ENCODE results near the gene ADARB2.

The ADARB2 gene

GRCh38 chr10:1390200-1390599, 347.1 kb downstream of the ADARB2 start:
- H3K4me1 ChIP-seq (ENCODE audit: insufficient read depth, low read length) = no peaks in the 10 kb centered on the region

DNA sequence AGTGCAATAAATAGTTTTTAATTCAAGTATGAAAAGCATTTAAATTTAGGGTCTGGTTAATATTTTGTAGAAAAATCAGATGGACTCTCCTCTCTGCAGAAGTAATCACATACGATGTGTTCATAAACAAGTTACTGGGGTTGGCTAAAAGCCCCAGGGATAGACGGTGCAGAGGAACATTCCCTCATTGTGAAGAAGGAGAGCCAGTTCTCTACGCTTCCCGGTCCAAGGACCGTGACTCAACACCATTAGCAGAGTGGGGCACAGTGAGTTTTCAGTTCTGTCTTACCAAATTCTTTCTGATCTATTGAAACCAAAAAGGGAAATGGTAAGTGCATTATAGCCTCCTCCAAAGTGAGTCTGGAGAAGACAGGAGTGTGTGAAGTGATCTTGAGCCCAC, 353.3 kb downstream of the ADARB2 start:
- Histone ChIP-seq H3K36me3 (ENCODE audit: insufficient read depth, low read length) (no peaks in the 10 kb centered on the region), H3K9me3 (ENCODE audit: control insufficient read depth, insufficient read depth, low read length) (no peaks in the 10 kb centered on the region), H3K9ac (ENCODE audit: low read depth, low read length) (no peak overlapping the region), H3K4me1 (ENCODE audit: insufficient read depth, low read length) (peaks cover 18% of the 10 kb centered on the region)

More at GRCh38 chr10:1390200-1390599, 347.1 kb downstream of the ADARB2 start:
- Histone ChIP-seq H3K36me3 (ENCODE audit: insufficient read depth, low read length) (no peaks in the 10 kb centered on the region), H3K9ac (ENCODE audit: low read depth, low read length) (no peak overlapping the region), H3K9me3 (ENCODE audit: control insufficient read depth, insufficient read depth, low read length) (no peaks in the 10 kb centered on the region)

DNA sequence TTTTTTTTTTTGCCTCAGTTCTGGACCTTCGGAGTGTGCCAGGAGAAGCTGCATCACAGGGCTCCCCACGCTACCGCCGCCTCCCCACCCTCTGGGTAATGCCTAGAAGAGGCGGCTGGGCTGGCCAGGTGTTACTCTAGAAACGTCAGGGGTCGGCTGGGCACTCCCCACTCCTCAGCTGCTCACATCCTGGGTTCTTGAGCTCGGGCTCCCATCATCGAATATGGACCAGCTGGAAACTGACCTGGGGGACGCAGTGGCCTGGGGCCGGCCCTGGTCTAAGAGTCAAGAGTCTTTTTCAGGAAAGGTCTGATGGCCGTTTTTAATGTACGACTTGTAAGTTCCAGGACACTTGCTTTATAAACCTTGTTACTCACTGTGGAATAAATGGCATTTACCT, 354.6 kb downstream of the ADARB2 start:
- peaks cover 18% of the 10 kb centered on the region for H3K4me1 ChIP-seq (ENCODE audit: insufficient read depth, low read length)
- H3K9ac ChIP-seq (ENCODE audit: low read depth, low read length) = no peak overlapping the region
- no peaks in the 10 kb centered on the region for H3K9me3 ChIP-seq (ENCODE audit: control insufficient read depth, insufficient read depth, low read length)
- H3K36me3 ChIP-seq (ENCODE audit: insufficient read depth, low read length) = no peaks in the 10 kb centered on the region

DNA sequence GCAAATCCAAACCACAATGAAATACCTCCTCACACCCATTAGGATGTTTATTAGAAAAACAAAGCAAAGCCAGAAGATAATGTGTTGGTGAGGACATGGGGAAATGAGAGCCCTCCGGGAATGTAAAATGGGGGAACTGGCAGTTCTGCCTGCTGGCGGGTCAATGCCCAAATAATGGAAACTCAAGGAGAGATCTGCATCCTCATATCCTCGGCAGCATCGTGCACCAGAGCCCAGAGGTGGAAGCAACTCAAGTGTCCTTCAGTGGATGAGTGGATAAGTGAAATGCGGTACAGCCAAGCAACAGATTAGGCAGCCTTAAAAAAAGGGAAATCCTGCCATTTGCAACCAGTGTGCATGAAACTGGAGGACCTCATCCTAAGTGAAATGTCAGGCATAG, 356.0 kb downstream of the ADARB2 start:
- Histone ChIP-seq H3K9ac (ENCODE audit: low read depth, low read length) (no peak overlapping the region), H3K36me3 (ENCODE audit: insufficient read depth, low read length) (no peaks in the 10 kb centered on the region), H3K9me3 (ENCODE audit: control insufficient read depth, insufficient read depth, low read length) (no peaks in the 10 kb centered on the region), H3K4me1 (ENCODE audit: insufficient read depth, low read length) (peaks cover 18% of the 10 kb centered on the region)

- H3K4me1 ChIP-seq (ENCODE audit: insufficient read depth, low read length) = peaks cover 18% of the 10 kb centered on the region
- no peaks in the 10 kb centered on the region for H3K9me3 ChIP-seq (ENCODE audit: control insufficient read depth, insufficient read depth, low read length)
- H3K36me3 ChIP-seq (ENCODE audit: insufficient read depth, low read length) = no peaks in the 10 kb centered on the region
- no peak overlapping the region for H3K9ac ChIP-seq (ENCODE audit: low read depth, low read length)
Observed at GRCh38 chr10:1380088-1380671, 357.1 kb downstream of the ADARB2 start.

DNA sequence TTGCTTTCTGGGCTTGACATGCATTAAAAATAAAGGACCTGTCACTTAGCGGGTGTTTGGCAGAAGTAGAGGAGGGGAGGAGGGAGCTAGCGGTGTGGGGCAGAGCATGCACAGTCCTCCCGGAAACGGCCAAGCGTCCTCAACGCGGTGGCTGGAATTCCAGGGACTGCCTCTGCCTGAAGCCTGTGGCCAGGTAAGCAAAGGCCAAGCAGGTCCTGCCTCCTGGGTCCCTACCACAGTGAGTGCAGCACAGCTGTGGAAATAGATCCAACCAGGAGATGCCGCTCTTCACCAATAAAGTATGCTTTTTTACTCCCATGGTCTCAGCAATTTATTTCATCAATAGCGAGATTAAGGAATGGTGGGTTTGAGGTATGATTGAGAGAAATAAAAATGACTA, 357.7 kb downstream of the ADARB2 start:
- H3K9ac ChIP-seq (ENCODE audit: low read depth, low read length) = no peak overlapping the region
- H3K4me1 ChIP-seq (ENCODE audit: insufficient read depth, low read length) = peaks cover 18% of the 10 kb centered on the region
- no peaks in the 10 kb centered on the region for H3K36me3 ChIP-seq (ENCODE audit: insufficient read depth, low read length)
- no peaks in the 10 kb centered on the region for H3K9me3 ChIP-seq (ENCODE audit: control insufficient read depth, insufficient read depth, low read length)

DNA sequence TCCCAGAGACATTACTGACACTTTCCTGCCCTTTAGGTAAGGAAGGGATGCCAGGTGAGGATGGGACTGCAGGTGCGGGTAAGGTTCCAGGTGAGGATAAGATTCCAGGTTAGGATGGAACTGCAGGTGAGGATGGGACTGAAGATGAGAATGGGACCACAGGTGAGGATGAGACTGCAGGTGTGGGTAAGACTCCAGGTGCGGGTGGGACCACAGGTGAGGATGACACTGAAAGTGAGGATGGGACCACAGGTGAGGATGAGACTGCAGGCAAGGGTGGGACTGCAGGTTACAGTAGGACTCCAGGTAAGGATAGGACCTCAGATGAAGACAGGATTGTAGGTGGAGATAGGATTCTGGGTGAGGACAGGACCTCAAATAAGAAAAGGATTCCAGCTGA, 358.9 kb downstream of the ADARB2 start:
- H3K9ac ChIP-seq (ENCODE audit: low read depth, low read length) = no peak overlapping the region
- no peaks in the 10 kb centered on the region for H3K36me3 ChIP-seq (ENCODE audit: insufficient read depth, low read length)
- H3K4me1 ChIP-seq (ENCODE audit: insufficient read depth, low read length) = peaks cover 18% of the 10 kb centered on the region
- no peaks in the 10 kb centered on the region for H3K9me3 ChIP-seq (ENCODE audit: control insufficient read depth, insufficient read depth, low read length)

DNA sequence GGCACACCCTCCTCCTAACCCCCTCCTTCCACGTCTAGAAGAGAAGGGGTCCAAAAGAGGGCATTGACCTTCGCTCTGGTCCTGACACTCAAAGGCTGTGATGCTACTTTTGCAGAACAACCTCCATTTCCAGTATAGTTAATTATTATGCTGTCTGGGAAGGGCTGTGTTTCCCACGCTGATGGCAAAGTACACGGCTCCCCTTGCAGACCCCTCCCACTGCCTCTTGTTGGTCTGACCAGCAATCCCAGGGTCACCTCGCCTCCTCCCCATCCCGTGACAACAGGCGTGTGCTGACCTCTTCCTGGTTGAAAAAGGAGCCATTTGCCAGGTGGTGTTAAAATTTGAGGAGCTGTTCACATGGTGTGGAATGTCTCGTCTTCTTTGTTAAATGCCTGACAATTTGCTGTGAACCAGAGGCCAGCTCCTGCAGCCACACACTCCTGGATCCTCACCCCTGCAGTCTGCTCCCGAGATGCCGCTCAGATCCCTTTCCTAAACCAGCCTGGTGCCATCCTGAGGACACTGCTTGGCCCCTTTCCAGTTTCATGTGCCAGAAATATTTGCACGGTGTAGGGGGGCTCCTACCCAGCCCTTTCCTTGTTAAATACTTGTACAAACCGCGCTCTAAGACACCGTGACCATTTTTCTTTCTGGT, 359.5 kb downstream of the ADARB2 start:
- H3K9me3 ChIP-seq (ENCODE audit: control insufficient read depth, insufficient read depth, low read length) = no peaks in the 10 kb centered on the region
- H3K4me1 ChIP-seq (ENCODE audit: insufficient read depth, low read length) = peaks cover 18% of the 10 kb centered on the region
- H3K36me3 ChIP-seq (ENCODE audit: insufficient read depth, low read length) = no peaks in the 10 kb centered on the region

GRCh38 chr10:1377231-1377630, 360.1 kb downstream of the ADARB2 start:
- no peak overlapping the region for H3K9ac ChIP-seq (ENCODE audit: low read depth, low read length)
- no peaks in the 10 kb centered on the region for H3K36me3 ChIP-seq (ENCODE audit: insufficient read depth, low read length)
- H3K4me1 ChIP-seq (ENCODE audit: insufficient read depth, low read length) = peaks cover 18% of the 10 kb centered on the region
- H3K9me3 ChIP-seq (ENCODE audit: control insufficient read depth, insufficient read depth, low read length) = no peaks in the 10 kb centered on the region

More for the DNA sequence above, 359.5 kb downstream of the ADARB2 start:
- no peak overlapping the region for H3K9ac ChIP-seq (ENCODE audit: low read depth, low read length)

DNA sequence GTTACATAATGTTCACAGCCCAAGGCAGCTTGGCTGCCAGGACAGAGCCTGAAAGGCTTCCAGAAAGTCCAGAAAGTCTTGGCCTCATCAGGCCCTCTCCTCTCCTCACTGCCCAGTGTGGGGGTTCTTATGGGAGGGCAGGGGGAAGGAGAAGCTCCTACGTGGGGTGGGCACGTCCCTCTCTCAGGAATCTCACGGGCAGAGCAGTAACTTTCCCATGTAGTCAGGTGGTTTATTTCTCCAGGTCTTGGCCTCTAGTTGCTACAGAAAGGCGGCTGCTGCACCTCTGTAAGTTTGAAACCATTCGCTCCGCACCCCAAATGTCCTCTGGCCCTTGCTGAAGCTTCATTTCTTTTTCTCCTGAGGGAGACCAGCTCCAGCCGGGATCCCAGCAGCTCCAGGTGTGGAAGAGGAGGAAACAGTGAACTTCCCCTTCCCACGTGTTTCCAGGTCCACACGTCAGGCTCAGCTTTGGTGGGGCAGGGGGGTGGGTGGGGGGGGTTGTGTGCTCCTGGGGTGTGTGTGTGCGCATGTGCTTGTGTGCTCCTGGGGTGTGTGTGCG, 360.9 kb downstream of the ADARB2 start:
- Histone ChIP-seq H3K4me1 (ENCODE audit: insufficient read depth, low read length) (peaks cover 17% of the 10 kb centered on the region), H3K9ac (ENCODE audit: low read depth, low read length) (no peak overlapping the region), H3K36me3 (ENCODE audit: insufficient read depth, low read length) (no peaks in the 10 kb centered on the region), H3K9me3 (ENCODE audit: control insufficient read depth, insufficient read depth, low read length) (no peaks in the 10 kb centered on the region)

GRCh38 chr10:1375346-1376170, 361.8 kb downstream of the ADARB2 start:
- no peaks in the 10 kb centered on the region for H3K36me3 ChIP-seq (ENCODE audit: insufficient read depth, low read length)
- peaks cover 8% of the 10 kb centered on the region for H3K4me1 ChIP-seq (ENCODE audit: insufficient read depth, low read length)
- H3K9ac ChIP-seq (ENCODE audit: low read depth, low read length) = no peak overlapping the region
- H3K9me3 ChIP-seq (ENCODE audit: control insufficient read depth, insufficient read depth, low read length) = no peaks in the 10 kb centered on the region

DNA sequence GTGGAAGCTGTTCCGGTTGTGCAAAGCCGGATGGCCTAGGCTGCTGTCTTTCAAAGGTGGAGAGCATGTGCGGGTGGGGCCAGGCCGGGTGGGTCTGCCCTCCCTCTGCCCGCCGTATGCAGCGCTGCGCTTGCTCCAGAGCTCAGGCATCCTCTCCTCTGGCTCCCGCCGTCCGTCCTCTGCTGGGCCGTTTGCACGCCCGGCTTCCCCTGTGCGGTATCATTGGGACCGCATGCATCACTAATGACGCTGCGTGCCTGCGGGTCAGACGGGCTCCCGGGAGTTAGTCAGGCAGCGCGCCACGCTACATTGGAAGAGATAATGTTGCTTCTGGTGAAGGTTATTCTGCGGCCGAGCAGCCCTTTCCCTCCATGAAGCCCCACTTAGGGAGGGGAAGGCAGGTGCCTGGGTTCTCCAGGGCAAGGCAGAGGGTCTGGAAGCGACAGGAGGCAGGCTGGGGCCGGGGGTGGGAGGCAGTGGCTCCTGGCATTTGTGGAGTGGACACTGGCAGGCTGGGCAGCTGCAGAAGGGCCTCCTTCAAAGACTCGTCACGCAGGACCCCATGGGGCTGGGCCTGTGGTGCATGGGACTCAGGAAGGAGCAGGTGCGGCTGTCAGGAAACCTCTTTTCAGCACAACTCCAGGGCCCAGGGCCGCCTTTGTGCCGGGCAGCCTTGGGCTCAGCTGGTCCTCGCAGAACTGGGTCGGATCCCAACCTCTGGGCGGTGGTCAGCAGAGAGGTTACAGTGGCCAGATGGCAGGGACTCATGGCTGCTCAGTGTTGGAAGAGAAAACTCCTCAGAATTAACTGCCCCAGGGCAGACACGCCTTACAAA, 362.6 kb downstream of the ADARB2 start:
- H3K4me1 ChIP-seq (ENCODE audit: insufficient read depth, low read length) = 0 out of 2 replicates have a peak, but pooled peaks cover 2% of the 10 kb centered on the region
- no peaks in the 10 kb centered on the region for H3K36me3 ChIP-seq (ENCODE audit: insufficient read depth, low read length)
- H3K9ac ChIP-seq (ENCODE audit: low read depth, low read length) = no peak overlapping the region
- no peaks in the 10 kb centered on the region for H3K9me3 ChIP-seq (ENCODE audit: control insufficient read depth, insufficient read depth, low read length)

GRCh38 chr10:1373287-1373686, 364.0 kb downstream of the ADARB2 start:
- Histone ChIP-seq H3K9me3 (ENCODE audit: control insufficient read depth, insufficient read depth, low read length) (no peaks in the 10 kb centered on the region), H3K4me1 (ENCODE audit: insufficient read depth, low read length) (peaks cover 8% of the 10 kb centered on the region; the same call in 1 of the 2 replicates), H3K9ac (ENCODE audit: low read depth, low read length) (no peak overlapping the region), H3K36me3 (ENCODE audit: insufficient read depth, low read length) (no peaks in the 10 kb centered on the region)

DNA sequence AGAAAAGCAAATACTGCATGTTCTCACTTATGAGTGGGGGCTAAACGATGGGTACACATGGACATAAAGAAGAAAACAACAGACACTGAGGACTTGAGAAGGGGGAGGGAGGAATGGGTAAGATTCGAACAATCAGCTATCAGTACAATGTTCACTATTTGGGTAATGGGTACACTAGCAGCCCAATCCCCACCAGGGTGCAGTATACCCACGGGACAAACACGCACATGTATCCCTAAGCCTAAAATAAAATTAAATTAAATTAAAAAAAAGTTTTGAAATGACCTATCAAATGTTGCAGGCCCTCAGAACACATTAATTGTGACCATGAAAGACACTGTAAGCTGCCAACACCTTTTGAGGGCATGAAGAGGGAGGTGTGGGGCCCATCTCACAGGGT, 365.1 kb downstream of the ADARB2 start:
- Histone ChIP-seq H3K4me1 (ENCODE audit: insufficient read depth, low read length) (peaks cover 9% of the 10 kb centered on the region; the same call in 1 of the 2 replicates), H3K9ac (ENCODE audit: low read depth, low read length) (no peak overlapping the region), H3K36me3 (ENCODE audit: insufficient read depth, low read length) (no peaks in the 10 kb centered on the region), H3K9me3 (ENCODE audit: control insufficient read depth, insufficient read depth, low read length) (no peaks in the 10 kb centered on the region)

All from ES-I3 (cell line).